Stimulated activated CD8-positive, alpha-beta memory T cell treated with anti-CD3 and anti-CD28 coated beads, Interleukin-4, amount 100 ng/mL, for 4 hours (primary cell): ENCODE measurements around the gene EIPR1.

Source experiments
- DNase-seq, 2 donors: peaks; one replicate each; pipeline ENCODE4 v3.0.0-alpha.2; 2020; ENCODE audit warnings: low read depth in 2 of 2, low spot score in 1 of 2

Gene EIPR1

DNA sequence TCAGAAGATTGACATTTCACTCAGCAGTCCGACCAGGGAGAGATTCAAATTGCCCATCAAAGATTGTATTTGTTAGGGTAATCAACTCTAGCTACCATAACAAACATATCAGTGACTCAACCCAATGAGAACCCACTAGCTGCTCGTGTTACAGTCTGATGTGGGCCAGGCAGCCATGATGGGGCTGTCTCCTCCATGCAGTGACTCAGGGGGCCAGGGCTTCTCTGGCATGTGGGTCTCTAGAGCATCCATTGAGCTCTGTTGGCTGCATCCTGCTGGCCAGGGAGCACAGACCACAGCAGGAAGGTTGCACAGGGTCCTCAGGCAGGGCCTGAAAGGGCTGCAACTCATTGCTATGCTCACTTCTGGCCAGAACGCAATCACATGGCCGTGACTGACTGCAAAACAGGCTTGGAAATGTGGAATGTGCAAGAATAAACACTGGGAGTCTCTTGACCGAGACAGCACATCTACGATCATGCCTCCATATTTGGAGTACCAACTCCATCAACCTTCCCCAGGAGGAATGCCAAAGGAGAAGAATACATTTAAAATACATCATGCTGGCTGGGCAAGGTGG, 216.8 kb downstream of the EIPR1 start:
- no peak for DNase-seq

GRCh38 chr2:3159782-3160545, 217.7 kb downstream of the EIPR1 start:
- DNase-seq, result no peak

GRCh38 chr2:3154700-3155099, 222.9 kb downstream of the EIPR1 start:
- no peak for DNase-seq

GRCh38 chr2:3154146-3154545, 223.5 kb downstream of the EIPR1 start:
- DNase-seq, result no peak

GRCh38 chr2:3151153-3151918, 226.3 kb downstream of the EIPR1 start:
- no peak for DNase-seq

GRCh38 chr2:3149441-3150217, 228.0 kb downstream of the EIPR1 start:
- DNase-seq, result no peak

DNA sequence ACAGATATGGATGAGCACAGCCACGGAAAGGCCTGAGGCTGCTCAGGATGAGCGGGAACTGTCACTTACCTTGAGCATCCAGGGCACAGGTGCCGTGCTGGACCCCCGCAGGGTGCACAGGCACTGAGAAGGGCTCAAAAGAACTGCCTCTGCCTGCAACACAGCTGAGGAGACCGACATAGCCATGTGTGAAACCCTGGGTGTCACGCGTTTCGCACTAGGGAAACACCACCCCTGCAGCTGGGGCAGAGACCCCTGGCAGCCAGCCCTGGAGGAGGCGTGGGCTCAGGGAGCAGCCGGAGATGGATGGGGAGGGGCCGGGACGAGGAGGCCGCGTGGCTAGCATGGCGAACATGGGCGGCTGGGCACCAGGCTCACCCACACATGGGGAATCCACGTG, 228.9 kb downstream of the EIPR1 start:
- DNase-seq, result no peak

GRCh38 chr2:3147651-3148530, 229.7 kb downstream of the EIPR1 start:
- DNase-seq, result no peak

DNA sequence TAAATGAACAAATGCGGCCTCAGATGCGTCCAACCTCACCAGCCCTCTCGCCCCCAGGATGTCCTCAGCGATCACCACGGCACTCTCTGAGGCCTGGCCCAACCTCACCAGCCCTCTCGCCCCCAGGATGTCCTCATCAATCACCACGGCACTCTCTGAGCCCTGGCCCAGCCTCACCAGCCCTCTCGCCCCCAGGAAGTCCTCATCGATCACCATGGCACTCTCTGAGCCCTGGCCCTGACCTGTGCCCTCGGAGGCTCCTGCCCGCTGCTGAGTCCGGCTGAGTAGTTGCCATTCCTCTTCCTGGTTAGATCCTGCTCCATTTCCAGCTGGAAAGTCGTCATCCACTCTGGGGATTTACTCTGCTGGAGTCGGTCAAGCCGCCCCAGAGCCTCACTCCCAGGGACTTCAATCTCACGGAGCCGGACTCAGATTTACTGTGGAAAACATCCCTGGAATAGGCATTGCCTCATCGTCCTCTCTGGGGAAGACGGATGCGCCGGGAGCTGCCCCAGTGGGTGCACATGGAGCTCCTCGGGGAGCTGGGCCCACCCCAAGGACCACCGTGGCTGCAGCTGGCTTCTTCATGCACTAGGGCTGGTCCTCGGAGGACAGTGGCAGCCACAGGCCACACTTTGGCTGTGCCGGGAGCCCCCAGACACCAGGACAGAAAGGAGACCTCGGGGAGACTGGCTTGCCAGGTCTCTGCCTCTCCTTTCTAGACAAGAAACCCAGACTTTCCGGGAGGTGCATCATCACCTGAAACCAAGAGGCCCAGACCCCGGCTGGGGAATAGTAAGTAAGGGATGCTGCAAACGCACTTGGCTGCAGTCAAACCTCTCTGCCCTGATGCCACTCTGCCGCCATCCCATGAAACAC, 230.6 kb downstream of the EIPR1 start:
- DNase-seq, result no peak

DNA sequence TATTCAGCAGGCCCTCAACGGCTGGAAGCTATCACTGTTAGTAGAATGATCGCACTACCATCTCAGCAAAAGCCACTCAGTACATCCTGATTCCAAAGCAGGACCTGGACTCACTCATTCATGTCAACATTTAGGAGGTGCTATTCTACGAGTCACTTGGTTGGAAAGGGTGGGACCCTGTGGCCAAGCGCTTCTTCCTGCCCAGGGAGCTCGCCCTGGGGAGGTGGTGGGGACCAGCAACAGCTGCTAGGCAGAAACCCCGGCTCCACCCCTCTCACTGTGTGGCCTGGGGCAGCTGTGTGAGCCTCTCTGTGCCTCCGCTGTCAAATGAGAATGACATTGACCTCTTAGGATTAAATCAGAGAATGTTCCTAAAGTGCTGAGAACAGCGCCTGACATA, 231.4 kb downstream of the EIPR1 start:
- DNase-seq, result no peak

DNA sequence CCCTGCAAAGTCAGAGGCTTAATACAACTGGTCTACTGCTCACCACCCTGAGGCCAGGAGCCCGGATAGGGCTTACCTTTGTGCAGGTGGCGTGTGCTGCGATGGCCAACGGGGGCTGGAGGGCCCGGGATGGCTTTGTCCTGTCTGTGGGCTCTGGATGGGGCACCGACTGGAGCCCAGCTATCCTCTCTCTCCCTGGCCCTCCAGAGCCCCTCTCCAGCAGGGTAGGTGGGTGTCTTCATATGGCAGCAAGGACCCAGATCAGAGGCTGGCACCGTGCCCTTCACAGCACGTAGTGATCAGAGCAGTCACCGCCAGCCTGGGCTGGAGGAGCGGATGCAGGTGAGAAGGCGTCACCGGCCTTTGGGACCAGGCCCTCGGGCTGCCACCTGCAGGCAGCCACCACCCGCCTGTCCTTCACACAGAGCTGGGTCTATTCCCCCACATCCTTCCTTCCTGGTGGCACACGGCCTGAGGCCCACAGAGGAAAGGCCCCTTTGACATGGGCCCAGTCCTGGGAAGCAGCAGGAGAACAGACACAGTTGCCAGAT, 232.1 kb downstream of the EIPR1 start:
- DNase-seq, result no peak

DNA sequence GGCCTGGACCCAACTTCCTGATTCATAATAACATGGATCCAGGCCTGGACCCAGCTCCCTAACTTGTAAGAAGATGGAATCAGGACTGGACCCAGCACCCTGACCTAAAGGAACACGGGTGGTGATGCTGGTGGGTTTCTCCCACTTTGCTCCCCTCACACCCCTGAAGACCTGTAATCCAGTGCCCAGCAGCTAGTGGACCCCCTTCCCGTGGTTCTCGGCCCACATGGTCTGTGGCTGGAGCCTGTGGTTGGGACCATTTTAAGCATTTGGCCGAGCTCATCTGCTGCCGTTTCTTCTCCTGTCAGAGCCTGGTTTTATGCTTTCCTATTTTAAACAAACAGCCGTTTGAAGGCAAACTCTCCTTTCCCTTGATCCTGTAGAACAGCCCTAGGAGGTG, 232.8 kb downstream of the EIPR1 start:
- no peak for DNase-seq

DNA sequence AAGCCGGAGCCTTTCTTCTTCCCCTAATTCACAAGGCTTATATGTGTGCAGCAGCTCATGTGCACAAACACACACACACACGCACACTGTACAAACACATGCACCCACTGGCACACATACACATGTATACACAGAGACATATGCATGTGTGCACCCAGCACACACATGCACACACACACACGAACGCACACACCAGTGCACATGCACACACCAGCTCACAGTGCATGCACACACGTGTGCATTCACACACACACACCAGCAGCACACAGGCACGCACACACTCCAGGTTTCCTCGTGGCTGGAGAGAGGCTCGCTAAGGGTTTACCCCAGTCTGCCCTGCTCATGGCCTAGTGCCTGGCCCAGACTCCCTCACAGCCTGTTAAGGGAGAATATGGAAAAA, 234.0 kb downstream of the EIPR1 start:
- DNase-seq, result no peak

GRCh38 chr2:3142961-3143571, 234.6 kb downstream of the EIPR1 start:
- DNase-seq, result no peak

DNA sequence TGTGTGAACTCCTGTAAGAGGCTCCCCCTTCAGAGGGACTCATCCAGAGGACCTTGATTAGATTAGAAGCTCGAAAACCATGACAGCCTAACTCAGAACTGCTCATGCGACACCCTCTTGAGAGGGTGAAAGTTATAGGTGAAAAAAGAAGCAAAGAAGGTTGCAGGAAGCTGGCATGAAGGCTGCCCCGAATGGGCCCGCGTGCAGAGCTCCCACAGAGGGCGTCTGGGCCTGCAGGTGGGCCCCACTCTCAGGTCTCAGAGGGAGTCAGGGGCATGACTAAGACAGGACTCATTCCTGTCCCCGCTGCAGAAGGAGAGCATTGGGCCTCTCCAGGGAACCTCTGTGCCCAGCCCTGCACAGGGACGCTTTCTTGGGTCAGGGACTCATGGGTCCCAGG, 235.4 kb downstream of the EIPR1 start:
- no peak for DNase-seq

DNA sequence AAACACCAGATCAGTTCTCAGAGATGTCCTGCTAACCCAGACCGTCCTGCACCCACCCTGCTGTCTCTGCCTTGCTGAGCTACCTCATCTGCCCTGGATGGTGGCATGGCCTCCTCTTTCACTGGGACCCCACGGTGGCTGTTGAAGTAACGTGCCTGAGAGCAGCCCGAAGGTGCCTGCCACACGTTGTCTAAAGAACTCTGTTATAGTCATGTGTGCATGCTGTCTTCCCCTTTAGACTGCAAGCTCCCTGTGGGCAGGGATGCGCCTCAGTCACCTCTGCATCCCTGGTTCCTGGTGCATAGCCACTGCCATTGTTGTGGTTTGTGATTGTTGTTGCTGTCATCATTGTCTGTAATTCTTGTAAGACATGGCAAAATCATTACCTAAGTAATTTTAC, 235.9 kb downstream of the EIPR1 start:
- DNase-seq, result no peak

DNA sequence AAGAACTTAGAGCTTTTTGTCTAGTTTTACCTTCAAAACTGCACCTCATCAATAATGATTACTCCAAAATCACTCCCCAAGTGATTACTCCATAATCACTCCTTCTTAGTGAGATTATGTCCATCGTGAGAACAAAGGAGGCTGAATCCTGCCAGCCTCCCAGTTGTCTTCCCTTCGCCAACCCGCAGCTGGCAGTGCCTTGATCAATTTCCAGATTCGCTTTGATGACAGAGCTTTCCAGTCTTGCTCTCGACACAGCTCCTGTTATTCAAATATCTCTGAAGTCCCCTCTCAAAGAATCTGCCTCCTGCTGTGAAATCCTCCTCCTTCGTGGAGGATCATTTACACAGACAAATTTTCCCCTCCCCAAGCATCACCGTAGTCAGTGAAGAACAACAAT, 237.7 kb downstream of the EIPR1 start:
- DNase-seq, result no peak
